PC-3 (cell line): ENCODE measurements around the gene SYK. TPM values are rescaled to one million over a fixed set of nuclear protein-coding genes. Genes with fewer than 3 reads are reported as not detected.

ENCODE experiments used
- ATAC-seq: fragments of 200-7000 bp; cut with Tn5 transposase; 2 replicates; pipeline ENCODE4 v1.9.1; 2020; ENCODE audit warnings: mild to moderate bottlenecking, moderate library complexity
- BruUV-seq: library from RNA; stranded (reverse); fragments of 400-500 nt; replicated peaks from 2 replicates; lab custom pipeline; 2021; lab: Mats Ljungman, UMichigan
- CTCF ChIA-PET: fragments of 300-600 bp; sonication (Branson Sonifier 250); formaldehyde crosslinking; loops from one replicate; lab custom pipeline; 2022; ENCODE audit warnings: antibody characterized with exemption; lab: Charles Lee
- POLR2A ChIA-PET: fragments of 300-600 bp; sonication (Branson Sonifier 250); formaldehyde crosslinking; loops from one replicate; lab custom pipeline; 2022; ENCODE audit warnings: antibody characterized with exemption; ENCODE audit not compliant: unreplicated experiment; lab: Charles Lee
- DNase-seq: peaks from one replicate; pipeline ENCODE4 v3.0.0-alpha.2; 2015
- H2AFZ ChIP-seq: fragments of 300-600 bp; sonication (generic); 2 replicates; pipeline ENCODE4 v1.6.0; 2016; ENCODE audit warnings: antibody characterized with exemption, low read length
- H3F3A ChIP-seq: fragments of 300-600 bp; sonication (generic); one replicate; pipeline ENCODE4 v1.6.0; 2017; ENCODE audit warnings: antibody characterized with exemption, low read length, control low read depth, mild to moderate bottlenecking; ENCODE audit not compliant: unreplicated experiment
- H3K27ac ChIP-seq: fragments of 300-600 bp; sonication (generic); 2 replicates; pipeline ENCODE4 v1.5.1; 2016; ENCODE audit warnings: mild to moderate bottlenecking, low read length
- H3K27me3 ChIP-seq: fragments of 300-600 bp; sonication (generic); 2 replicates; pipeline ENCODE4 v1.6.1; 2016; ENCODE audit warnings: low read length, mixed read lengths
- H3K36me3 ChIP-seq: fragments of 300-600 bp; sonication (generic); 2 replicates; pipeline ENCODE4 v1.6.1; 2016; ENCODE audit warnings: low read depth, mixed run types, low read length, mixed read lengths
- H3K4me1 ChIP-seq: fragments of 300-600 bp; sonication (generic); 2 replicates; pipeline ENCODE4 v1.5.1; 2016; ENCODE audit warnings: low read length; ENCODE audit not compliant: insufficient read depth
- H3K4me2 ChIP-seq: fragments of 300-600 bp; sonication (generic); 2 replicates; pipeline ENCODE4 v1.6.0; 2016; ENCODE audit warnings: low read length
- H3K4me3 ChIP-seq: fragments of 300-600 bp; sonication (generic); 2 replicates; pipeline ENCODE4 v1.5.1; 2016; ENCODE audit warnings: mild to moderate bottlenecking, low read length, mixed read lengths
- H3K79me2 ChIP-seq: fragments of 300-600 bp; sonication (generic); 2 replicates; pipeline ENCODE4 v1.6.1; 2017; ENCODE audit warnings: low read length, mixed read lengths
- H3K9ac ChIP-seq: fragments of 300-600 bp; sonication (generic); 2 replicates; pipeline ENCODE4 v1.6.0; 2016; ENCODE audit warnings: mild to moderate bottlenecking, low read length
- H3K9me2 ChIP-seq: fragments of 300-600 bp; sonication (generic); replicated peaks from 2 replicates; pipeline ENCODE4 v1.6.1; 2016; ENCODE audit warnings: mixed run types, low read length, mixed read lengths
- H3K9me3 ChIP-seq: fragments of 300-600 bp; sonication (generic); 2 replicates; pipeline ENCODE4 v1.6.1; 2016; ENCODE audit warnings: low read length, mixed read lengths
- H4K20me1 ChIP-seq: fragments of 300-600 bp; sonication (generic); 2 replicates; pipeline ENCODE4 v1.6.1; 2016; ENCODE audit warnings: low read length, mixed read lengths
- EZH2 ChIP-seq: fragments of 300-600 bp; sonication (generic); IDR thresholded peaks from one replicate; pipeline ENCODE4 v1.6.1; 2017; ENCODE audit warnings: antibody characterized with exemption, mild to moderate bottlenecking, low read length; ENCODE audit not compliant: unreplicated experiment
- EZH2phosphoT487 ChIP-seq: fragments of 300-600 bp; sonication (generic); IDR thresholded peaks from 2 replicates; pipeline ENCODE4 v1.6.1; 2018; ENCODE audit warnings: mild to moderate bottlenecking, antibody characterized with exemption, low read length, borderline replicate concordance
- intact Hi-C: fragments of 100-400 bp; cut with micrococcal nuclease; formaldehyde crosslinking; loops from 2 replicates; pipeline ENCODE4 v1.9.0; 2023
- total RNA-seq: library from RNA; depleted of rRNA; stranded (reverse); fragments of >200 nt; gene quantifications from 2 replicates; pipeline ENCODE4 v1.2.3, GENCODE V29; 2014
- TF ChIP-seq, protein P1 (sequence below): fragments of 300-600 bp; sonication (generic); conservative IDR thresholded peaks from 2 replicates; pipeline ENCODE4 v1.5.1; 2017; ENCODE audit warnings: antibody characterized with exemption, low read depth, mild to moderate bottlenecking, low read length

SYK gene
- total RNA-seq, 1 experiment from 2014 or later = 12.9 TPM

DNA sequence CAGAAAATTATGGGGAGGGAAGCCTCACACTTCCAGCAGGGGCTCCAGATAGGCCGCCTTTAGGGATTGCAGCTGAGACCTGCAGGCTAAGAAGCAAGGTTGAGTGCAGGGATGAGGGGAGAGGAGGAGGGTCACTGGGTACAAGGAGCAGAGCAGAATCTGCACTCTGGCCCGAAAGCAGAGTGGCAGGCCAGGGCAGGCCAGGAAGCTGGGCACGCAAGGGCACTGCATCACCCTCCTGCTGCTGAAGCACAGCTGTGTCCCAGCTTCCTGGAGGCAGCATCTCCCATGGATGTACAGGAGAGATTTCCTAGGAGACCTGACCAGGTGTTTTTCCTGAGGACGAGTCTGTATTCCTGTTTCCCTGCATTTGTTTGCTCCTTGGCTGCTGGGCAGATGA, 92.1 kb downstream of the SYK start:
- Histone ChIP-seq H3K79me2 (no peaks in the 10 kb centered on the region), H3K36me3 (no peaks in the 10 kb centered on the region), H2AFZ (no peak overlapping the region), H3K9me3 (no peaks in the 10 kb centered on the region), H3K27ac (no peak overlapping the region), H3K9me2 (no peaks in the 10 kb centered on the region), H3K9ac (no peak overlapping the region), H3F3A (no peaks in the 10 kb centered on the region), H3K4me1 (no peaks in the 10 kb centered on the region), H4K20me1 (no peaks in the 10 kb centered on the region), H3K4me3 (no peak overlapping the region), H3K4me2 (no peak overlapping the region), H3K27me3 (no peaks in the 10 kb centered on the region)
- POLR2A ChIA-PET = no interaction called here
- ATAC-seq = no peak
- TF ChIP-seq, protein P1, sequence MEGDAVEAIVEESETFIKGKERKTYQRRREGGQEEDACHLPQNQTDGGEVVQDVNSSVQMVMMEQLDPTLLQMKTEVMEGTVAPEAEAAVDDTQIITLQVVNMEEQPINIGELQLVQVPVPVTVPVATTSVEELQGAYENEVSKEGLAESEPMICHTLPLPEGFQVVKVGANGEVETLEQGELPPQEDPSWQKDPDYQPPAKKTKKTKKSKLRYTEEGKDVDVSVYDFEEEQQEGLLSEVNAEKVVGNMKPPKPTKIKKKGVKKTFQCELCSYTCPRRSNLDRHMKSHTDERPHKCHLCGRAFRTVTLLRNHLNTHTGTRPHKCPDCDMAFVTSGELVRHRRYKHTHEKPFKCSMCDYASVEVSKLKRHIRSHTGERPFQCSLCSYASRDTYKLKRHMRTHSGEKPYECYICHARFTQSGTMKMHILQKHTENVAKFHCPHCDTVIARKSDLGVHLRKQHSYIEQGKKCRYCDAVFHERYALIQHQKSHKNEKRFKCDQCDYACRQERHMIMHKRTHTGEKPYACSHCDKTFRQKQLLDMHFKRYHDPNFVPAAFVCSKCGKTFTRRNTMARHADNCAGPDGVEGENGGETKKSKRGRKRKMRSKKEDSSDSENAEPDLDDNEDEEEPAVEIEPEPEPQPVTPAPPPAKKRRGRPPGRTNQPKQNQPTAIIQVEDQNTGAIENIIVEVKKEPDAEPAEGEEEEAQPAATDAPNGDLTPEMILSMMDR = no peak
- TF ChIP-seq EZH2 (no peak), EZH2phosphoT487 (no peak)
- intact Hi-C loops = no loop called here
- BruUV-seq = no TSS peak
- no peak for DNase-seq
- CTCF ChIA-PET = no interaction called here

DNA sequence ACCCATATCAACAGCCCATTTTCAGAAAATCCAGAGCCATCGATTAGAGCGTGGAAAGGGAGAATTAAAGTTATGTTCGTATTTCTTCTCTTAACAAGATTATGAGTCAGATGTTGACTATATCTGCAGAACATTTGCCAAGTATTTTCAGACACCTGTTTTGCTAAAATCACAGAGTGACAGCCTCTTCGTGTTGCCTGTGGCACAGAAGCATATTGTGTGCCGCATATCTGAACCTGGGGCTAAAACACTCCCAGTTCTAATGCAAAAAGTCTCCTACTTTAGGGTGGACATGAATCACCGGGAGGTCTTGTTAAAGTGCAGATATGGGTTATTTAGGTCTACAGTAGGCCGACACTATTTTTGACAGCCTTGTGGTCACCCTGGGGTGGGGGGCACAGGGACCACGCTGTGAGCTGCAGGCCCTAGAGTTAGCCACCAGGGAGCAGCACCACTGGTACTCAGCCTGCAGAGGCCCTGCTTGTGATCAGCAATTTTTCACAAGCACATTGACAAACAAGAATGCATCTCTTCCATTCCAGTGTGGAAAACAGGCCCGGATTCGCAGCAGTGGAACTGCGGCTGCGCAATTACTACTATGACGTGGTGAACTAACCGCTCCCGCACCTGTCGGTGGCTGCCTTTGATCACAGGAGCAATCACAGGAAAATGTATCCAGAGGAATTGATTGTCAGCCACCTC, 93.5 kb downstream of the SYK start:
- peak; percentile 54; the same call in 1 of the 2 replicates for ATAC-seq
- Histone ChIP-seq H3K9ac (no peak overlapping the region), H3K9me3 (no peaks in the 10 kb centered on the region), H3F3A (no peaks in the 10 kb centered on the region), H3K79me2 (no peaks in the 10 kb centered on the region), H3K27me3 (no peaks in the 10 kb centered on the region), H2AFZ (no peak overlapping the region), H3K4me3 (no peak overlapping the region), H3K27ac (no peak overlapping the region), H3K4me2 (no peak overlapping the region), H3K4me1 (no peaks in the 10 kb centered on the region), H4K20me1 (no peaks in the 10 kb centered on the region), H3K36me3 (no peaks in the 10 kb centered on the region), H3K9me2 (no peaks in the 10 kb centered on the region)
- intact Hi-C loops = no loop called here
- ChIA-PET CTCF (interaction anchor here (0.5 kb wide), 1 partner anchor 832 kb away, joined by 5 read pairs; no protein-coding TSS in a partner anchor), POLR2A (no interaction called here)
- no TSS peak for BruUV-seq
- DNase-seq = peak; percentile 18
- no peak for TF ChIP-seq EZH2phosphoT487
- TF ChIP-seq, protein P1 = peak; percentile 71

DNA sequence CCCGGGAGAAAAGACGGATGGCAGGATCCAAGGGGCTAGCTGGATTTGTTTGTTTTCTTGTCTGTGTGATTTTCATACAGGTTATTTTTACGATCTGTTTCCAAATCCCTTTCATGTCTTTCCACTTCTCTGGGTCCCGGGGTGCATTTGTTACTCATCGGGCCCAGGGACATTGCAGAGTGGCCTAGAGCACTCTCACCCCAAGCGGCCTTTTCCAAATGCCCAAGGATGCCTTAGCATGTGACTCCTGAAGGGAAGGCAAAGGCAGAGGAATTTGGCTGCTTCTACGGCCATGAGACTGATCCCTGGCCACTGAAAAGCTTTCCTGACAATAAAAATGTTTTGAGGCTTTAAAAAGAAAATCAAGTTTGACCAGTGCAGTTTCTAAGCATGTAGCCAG, 94.2 kb downstream of the SYK start:
- no peaks in the 10 kb centered on the region for H3K36me3 ChIP-seq
- ATAC-seq = no peak

More for the DNA sequence above, 94.2 kb downstream of the SYK start:
- no peaks in the 10 kb centered on the region for H3K27me3 ChIP-seq
- no peak overlapping the region for H3K4me2 ChIP-seq
- no peaks in the 10 kb centered on the region for H3F3A ChIP-seq
- H3K9ac ChIP-seq = no peak overlapping the region
- no peak for DNase-seq
- ChIA-PET CTCF (interaction anchor here (0.5 kb wide), 1 partner anchor 831 kb away, joined by 5 read pairs; no protein-coding TSS in a partner anchor), POLR2A (no interaction called here)
- H3K9me3 ChIP-seq = no peaks in the 10 kb centered on the region
- no peak overlapping the region for H3K4me3 ChIP-seq
- no peaks in the 10 kb centered on the region for H3K79me2 ChIP-seq
- no peaks in the 10 kb centered on the region for H4K20me1 ChIP-seq
- no peak for TF ChIP-seq EZH2
- TF ChIP-seq, protein P1 = no peak
- TF ChIP-seq EZH2phosphoT487 = no peak
- intact Hi-C loops = no loop called here
- no TSS peak for BruUV-seq
- no peak overlapping the region for H2AFZ ChIP-seq
- no peaks in the 10 kb centered on the region for H3K4me1 ChIP-seq
- H3K9me2 ChIP-seq = no peaks in the 10 kb centered on the region
- no peak overlapping the region for H3K27ac ChIP-seq
